GM23248 (cell line): ENCODE results near the gene CFAP54. TPM values are rescaled to one million over a fixed set of nuclear protein-coding genes. Genes with fewer than 3 reads are reported as not detected.

Source experiments
- DNase-seq: peaks from one replicate; pipeline ENCODE4 v3.0.0-alpha.2; 2015
- H2AFZ ChIP-seq: fragments of 200-600 bp; sonication (generic); 2 replicates; pipeline ENCODE4 v1.6.1; 2016; ENCODE audit warnings: antibody characterized with exemption
- H3F3A ChIP-seq: fragments of 200-600 bp; sonication (generic); 2 replicates; pipeline ENCODE4 v1.6.1; 2016; ENCODE audit warnings: mild to moderate bottlenecking, antibody characterized with exemption, mixed run types; ENCODE audit not compliant: insufficient read depth
- H3K27ac ChIP-seq: fragments of 200-600 bp; sonication (generic); 2 replicates; pipeline ENCODE4 v1.5.1; 2016; ENCODE audit warnings: mild to moderate bottlenecking
- H3K27me3 ChIP-seq: fragments of 200-600 bp; sonication (generic); replicated peaks from 2 replicates; pipeline ENCODE4 v1.6.1; 2016; ENCODE audit warnings: mild to moderate bottlenecking; ENCODE audit not compliant: insufficient read depth
- H3K36me3 ChIP-seq: fragments of 200-600 bp; sonication (generic); 2 replicates; pipeline ENCODE4 v1.6.1; 2016; ENCODE audit warnings: low read depth, mild to moderate bottlenecking
- H3K4me1 ChIP-seq: fragments of 200-600 bp; sonication (generic); 2 replicates; pipeline ENCODE4 v1.6.1; 2016; ENCODE audit warnings: mild to moderate bottlenecking; ENCODE audit not compliant: insufficient read depth
- H3K4me2 ChIP-seq: fragments of 200-600 bp; sonication (generic); one replicate; pipeline ENCODE4 v1.6.1; 2016; ENCODE audit warnings: mild to moderate bottlenecking; ENCODE audit not compliant: unreplicated experiment
- H3K4me3 ChIP-seq: fragments of 200-600 bp; sonication (generic); 2 replicates; pipeline ENCODE4 v1.5.1; 2016; ENCODE audit warnings: mild to moderate bottlenecking
- H3K79me2 ChIP-seq: fragments of 200-600 bp; sonication (generic); 2 replicates; pipeline ENCODE4 v1.6.1; 2016; ENCODE audit warnings: mild to moderate bottlenecking; ENCODE audit not compliant: insufficient read depth
- H3K9ac ChIP-seq: fragments of 200-600 bp; sonication (generic); 2 replicates; pipeline ENCODE4 v1.6.1; 2016; ENCODE audit warnings: mild to moderate bottlenecking
- H3K9me2 ChIP-seq: fragments of 200-600 bp; sonication (generic); 2 replicates; pipeline ENCODE4 v1.6.1; 2016; ENCODE audit warnings: mixed run types, mild to moderate bottlenecking, moderate library complexity; ENCODE audit not compliant: insufficient read depth
- H3K9me3 ChIP-seq: fragments of 200-600 bp; sonication (generic); one replicate; pipeline ENCODE4 v1.6.1; 2017; ENCODE audit warnings: low read depth
- H4K20me1 ChIP-seq: fragments of 200-600 bp; sonication (generic); 2 replicates; pipeline ENCODE4 v1.6.0; 2016; ENCODE audit not compliant: insufficient read depth
- EZH2 ChIP-seq: fragments of 200-600 bp; sonication (generic); IDR thresholded peaks from 2 replicates; pipeline ENCODE4 v1.6.1; 2018; ENCODE audit warnings: antibody characterized with exemption, mild to moderate bottlenecking; ENCODE audit not compliant: insufficient read depth, poor library complexity, severe bottlenecking
- EZH2phosphoT487 ChIP-seq: fragments of 200-600 bp; sonication (generic); IDR thresholded peaks from 2 replicates; pipeline ENCODE4 v1.6.1; 2018; ENCODE audit warnings: antibody characterized with exemption, moderate library complexity, mild to moderate bottlenecking, low read depth; ENCODE audit not compliant: insufficient read depth
- WGBS, 2 experiments: methylation state at CpG; one replicate each; pipeline ENCODE4 v1.1.6; 2015 to 2017; ENCODE audit warnings: low lambda C conversion rate in 2 of 2, low coverage in 1 of 2; ENCODE audit errors: missing lambda C conversion rate in 2 of 2; 5-methylcytosine and 5-hydroxymethylcytosine counted together
- in situ Hi-C: fragments of 300-500 bp; cut with MboI; formaldehyde crosslinking; loops from 2 replicates; pipeline ENCODE4 v1.15.0; 2020
- polyA plus RNA-seq: library from polyadenylated mRNA; unstranded; fragments of >200 nt; fragmentation: Nextera tagmentation; extraction: Ambion mirVana; gene quantifications from 2 replicates; pipeline ENCODE4 v1.2.1, GENCODE V29; 2016
- total RNA-seq: library from RNA; depleted of rRNA; stranded (reverse); fragments of >200 nt; shearing (Covaris generic); gene quantifications from 2 replicates; pipeline ENCODE4 v1.2.3, GENCODE V29; 2014

Gene CFAP54
- total and polyA plus RNA-seq, 2 experiments from 2014 or later = 0.32 to 1.2 TPM

GRCh38 chr12:96529912-96530311, 40.5 kb downstream of the CFAP54 start:
- H3K9me2 ChIP-seq = no peaks in the 10 kb centered on the region
- no peak overlapping the region for H3K9ac ChIP-seq
- no peaks in the 10 kb centered on the region for H3K9me3 ChIP-seq
- no peaks in the 10 kb centered on the region for H4K20me1 ChIP-seq
- no peaks in the 10 kb centered on the region for H3K79me2 ChIP-seq
- no peak for TF ChIP-seq EZH2
- no peak for TF ChIP-seq EZH2phosphoT487
- no peak overlapping the region for H2AFZ ChIP-seq
- H3K27ac ChIP-seq = no peak overlapping the region
- 69 to 71% methylated on average over 7 of the region's 7 CpGs for WGBS, 2 experiments
- no peak for DNase-seq
- no peak overlapping the region for H3K4me3 ChIP-seq
- no peak overlapping the region for H3K4me2 ChIP-seq
- H3K27me3 ChIP-seq = no peaks in the 10 kb centered on the region
- no peaks in the 10 kb centered on the region for H3K4me1 ChIP-seq
- H3K36me3 ChIP-seq = no peaks in the 10 kb centered on the region
- 0 out of 2 replicates have a peak, but pooled peaks cover 6% of the 10 kb centered on the region for H3F3A ChIP-seq
- in situ Hi-C loops = loop anchor here (10.0 kb wide), 1 partner anchor 465 kb away; no protein-coding TSS in a partner anchor

- H3K27ac ChIP-seq = no peak overlapping the region
- DNase-seq = no peak
- H3K9me3 ChIP-seq = no peaks in the 10 kb centered on the region
- in situ Hi-C loops = no loop called here
- no peak overlapping the region for H3K4me3 ChIP-seq
- 94 to 95% methylated on average over 4 of the region's 4 CpGs for WGBS, 2 experiments
- H2AFZ ChIP-seq = no peak overlapping the region
- H3K9ac ChIP-seq = no peak overlapping the region
- TF ChIP-seq EZH2phosphoT487 (no peak), EZH2 (no peak)
- H3K79me2 ChIP-seq = no peaks in the 10 kb centered on the region
- H3K4me2 ChIP-seq = no peak overlapping the region
- H4K20me1 ChIP-seq = no peaks in the 10 kb centered on the region
- H3F3A ChIP-seq = 0 out of 2 replicates have a peak, but pooled peaks cover 4% of the 10 kb centered on the region
- no peaks in the 10 kb centered on the region for H3K9me2 ChIP-seq
- no peaks in the 10 kb centered on the region for H3K4me1 ChIP-seq
- no peaks in the 10 kb centered on the region for H3K27me3 ChIP-seq
- no peaks in the 10 kb centered on the region for H3K36me3 ChIP-seq
Measured at GRCh38 chr12:96534339-96534738, 45.0 kb downstream of the CFAP54 start.

GRCh38 chr12:96548384-96548783, 59.0 kb downstream of the CFAP54 start:
- DNase-seq = no peak
- no peaks in the 10 kb centered on the region for H3F3A ChIP-seq
- no peak overlapping the region for H3K9ac ChIP-seq
- H3K27me3 ChIP-seq = no peaks in the 10 kb centered on the region
- WGBS, 2 experiments = 10 to 15% methylated on average over 2 of the region's 2 CpGs
- no peaks in the 10 kb centered on the region for H3K9me2 ChIP-seq
- H3K79me2 ChIP-seq = no peaks in the 10 kb centered on the region
- no peaks in the 10 kb centered on the region for H3K4me1 ChIP-seq
- no peak overlapping the region for H3K4me2 ChIP-seq
- no peak overlapping the region for H3K27ac ChIP-seq
- in situ Hi-C loops = no loop called here
- H3K4me3 ChIP-seq = no peak overlapping the region
- TF ChIP-seq EZH2phosphoT487 (no peak), EZH2 (no peak)
- no peaks in the 10 kb centered on the region for H3K36me3 ChIP-seq
- H2AFZ ChIP-seq = no peak overlapping the region
- H3K9me3 ChIP-seq = no peaks in the 10 kb centered on the region
- no peaks in the 10 kb centered on the region for H4K20me1 ChIP-seq

- Histone ChIP-seq H3F3A (no peaks in the 10 kb centered on the region), H3K4me1 (no peaks in the 10 kb centered on the region), H3K4me2 (no peak overlapping the region), H3K27ac (no peak overlapping the region), H3K9me3 (no peaks in the 10 kb centered on the region), H3K9me2 (no peaks in the 10 kb centered on the region), H3K79me2 (no peaks in the 10 kb centered on the region), H4K20me1 (no peaks in the 10 kb centered on the region), H3K9ac (no peak overlapping the region), H3K36me3 (no peaks in the 10 kb centered on the region), H3K27me3 (no peaks in the 10 kb centered on the region), H3K4me3 (no peak overlapping the region), H2AFZ (no peak overlapping the region)
- WGBS, 2 experiments = 4 to 5% methylated on average over 2 of the region's 2 CpGs
- in situ Hi-C loops = no loop called here
- TF ChIP-seq EZH2 (no peak), EZH2phosphoT487 (no peak)
- no peak for DNase-seq
Measured at GRCh38 chr12:96549341-96549740, 60.0 kb downstream of the CFAP54 start.

- Histone ChIP-seq H3K9me2 (no peaks in the 10 kb centered on the region), H3K36me3 (no peaks in the 10 kb centered on the region), H2AFZ (no peak overlapping the region), H3K4me3 (no peak overlapping the region), H3K79me2 (no peaks in the 10 kb centered on the region), H3F3A (no peaks in the 10 kb centered on the region), H3K9ac (no peak overlapping the region), H3K4me2 (no peak overlapping the region), H3K27me3 (no peaks in the 10 kb centered on the region), H3K9me3 (no peaks in the 10 kb centered on the region), H3K27ac (no peak overlapping the region), H3K4me1 (no peaks in the 10 kb centered on the region), H4K20me1 (no peaks in the 10 kb centered on the region)
- TF ChIP-seq EZH2 = no peak
- TF ChIP-seq EZH2phosphoT487 = no peak
- DNase-seq = no peak
- in situ Hi-C loops = no loop called here
Measured at GRCh38 chr12:96570579-96570978, 81.2 kb downstream of the CFAP54 start.
